GM12874 (cell line): ENCODE measurements around the gene TSPAN18.

ENCODE experiments used
- CTCF ChIP-seq: IDR thresholded peaks from 2 replicates; pipeline ENCODE4 v1.5.1; 2011; ENCODE audit warnings: low read depth, mild to moderate bottlenecking, control low read depth, low read length, moderate library complexity; ENCODE audit not compliant: insufficient read depth

The TSPAN18 gene

GRCh38 chr11:44726283-44727113 is at the start of gene TSPAN18:
TSS of gene TSPAN18 (plus strand) at chr11:44726962. CDS start at chr11:44906417, 179,455 bp downstream.
- no peak for TF ChIP-seq CTCF

GRCh38 chr11:44680982-44681597 is 45.7 kb upstream of the TSPAN18 start:
- TF ChIP-seq CTCF: no peak

- no peak for TF ChIP-seq CTCF
Observed at GRCh38 chr11:44681698-44682097, 45.1 kb upstream of the TSPAN18 start.

- TF ChIP-seq CTCF: no peak
Observed at GRCh38 chr11:44684859-44685281, 41.9 kb upstream of the TSPAN18 start.

- no peak for TF ChIP-seq CTCF
Observed at GRCh38 chr11:44687388-44687787, 39.4 kb upstream of the TSPAN18 start.

GRCh38 chr11:44689265-44689664 is 37.5 kb upstream of the TSPAN18 start:
- no peak for TF ChIP-seq CTCF

- no peak for TF ChIP-seq CTCF
Observed at GRCh38 chr11:44690651-44691050, 36.1 kb upstream of the TSPAN18 start.
